GM23338 (cell line): ENCODE measurements around the gene CAMTA1. TPM values are rescaled to one million over a fixed set of nuclear protein-coding genes. Genes with fewer than 3 reads are reported as not detected.
A peak's percentile ranks its signal among the peaks of the same experiment; 100 is the strongest.

Source experiments
- ATAC-seq: fragments of 200-7000 bp; cut with Tn5 transposase; 3 replicates; pipeline ENCODE4 v1.9.1; 2020
- DNase-seq: peaks from one replicate; pipeline ENCODE4 v3.0.0-alpha.2; 2015; ENCODE audit warnings: low spot score
- H2AFZ ChIP-seq: fragments of 200-600 bp; sonication (generic); 2 replicates; pipeline ENCODE4 v1.8.0; 2016; ENCODE audit warnings: antibody characterized with exemption, mild to moderate bottlenecking, moderate library complexity
- H3F3A ChIP-seq: fragments of 200-600 bp; sonication (generic); replicated peaks from 2 replicates; pipeline ENCODE4 v1.8.0; 2017; ENCODE audit warnings: antibody characterized with exemption, mixed run types, low read depth
- H3K27ac ChIP-seq: fragments of 200-600 bp; sonication (generic); 2 replicates; pipeline ENCODE4 v1.6.1; 2016; ENCODE audit warnings: low read depth
- H3K27me3 ChIP-seq: fragments of 200-600 bp; sonication (generic); 2 replicates; pipeline ENCODE4 v1.8.0; 2016; ENCODE audit warnings: mild to moderate bottlenecking, mixed run types, moderate library complexity; ENCODE audit not compliant: insufficient read depth
- H3K36me3 ChIP-seq: fragments of 200-600 bp; sonication (generic); 2 replicates; pipeline ENCODE4 v1.8.0; 2016; ENCODE audit warnings: mild to moderate bottlenecking; ENCODE audit not compliant: insufficient read depth
- H3K4me1 ChIP-seq: fragments of 200-600 bp; sonication (generic); 2 replicates; pipeline ENCODE4 v1.8.0; 2016; ENCODE audit warnings: mild to moderate bottlenecking, moderate library complexity; ENCODE audit not compliant: insufficient read depth
- H3K4me2 ChIP-seq: fragments of 200-600 bp; sonication (generic); 2 replicates; pipeline ENCODE4 v1.7.1; 2017; ENCODE audit warnings: mixed run types
- H3K4me3 ChIP-seq: fragments of 200-600 bp; sonication (generic); 2 replicates; pipeline ENCODE4 v1.6.1; 2016; ENCODE audit warnings: mixed run types
- H3K79me2 ChIP-seq: fragments of 200-600 bp; sonication (generic); replicated peaks from 2 replicates; pipeline ENCODE4 v1.8.0; 2017; ENCODE audit warnings: mild to moderate bottlenecking; ENCODE audit not compliant: insufficient read depth
- H3K9me2 ChIP-seq: fragments of 200-600 bp; sonication (generic); 2 replicates; pipeline ENCODE4 v1.8.0; 2017; ENCODE audit not compliant: insufficient read depth
- H4K20me1 ChIP-seq: fragments of 200-600 bp; sonication (generic); replicated peaks from 2 replicates; pipeline ENCODE4 v1.8.0; 2017; ENCODE audit warnings: mild to moderate bottlenecking; ENCODE audit not compliant: insufficient read depth
- H3K27ac Mint-ChIP-seq: 2 replicates; pipeline ENCODE4 v1.8.0; 2020; ENCODE audit warnings: inconsistent platforms, mild to moderate bottlenecking, moderate library complexity, mixed read lengths
- H3K27me3 Mint-ChIP-seq: 3 replicates; pipeline ENCODE4 v1.8.0; 2022; ENCODE audit warnings: low read depth, mild to moderate bottlenecking, moderate library complexity, mixed read lengths, inconsistent platforms; ENCODE audit not compliant: insufficient read depth, poor library complexity
- H3K36me3 Mint-ChIP-seq: 3 replicates; pipeline ENCODE4 v1.8.0; 2021; ENCODE audit warnings: low read depth, mild to moderate bottlenecking, inconsistent platforms, moderate library complexity, mixed read lengths
- H3K4me1 Mint-ChIP-seq: 3 replicates; pipeline ENCODE4 v1.8.0; 2020; ENCODE audit warnings: mild to moderate bottlenecking, inconsistent platforms, mixed read lengths
- H3K4me3 Mint-ChIP-seq: 3 replicates; pipeline ENCODE4 v1.8.0; 2021; ENCODE audit warnings: moderate library complexity, mild to moderate bottlenecking, inconsistent platforms, mixed read lengths
- H3K9me3 Mint-ChIP-seq: 3 replicates; pipeline ENCODE4 v1.8.0; 2020; ENCODE audit warnings: moderate library complexity, mild to moderate bottlenecking, inconsistent platforms, mixed read lengths
- CREB1 ChIP-seq: fragments of 250-450 bp; sonication (Bioruptor Pico); IDR thresholded peaks from 2 replicates; pipeline ENCODE4 v1.5.0; 2020; ENCODE audit warnings: low read depth, mild to moderate bottlenecking, moderate library complexity
- CTCF ChIP-seq, 2 experiments: fragments of 200-600 bp in 1 of 2; sonication (generic) in 1 of 2; conservative IDR thresholded peaks; 2 replicates each; pipeline versions ENCODE4 v1.5.1 to v1.6.1; 2016 to 2017; ENCODE audit warnings: antibody characterized with exemption in 2 of 2, low read depth in 2 of 2, mild to moderate bottlenecking in 2 of 2, moderate library complexity in 1 of 2
- EZH2 ChIP-seq: fragments of 200-600 bp; sonication (generic); IDR thresholded peaks from one replicate; pipeline ENCODE4 v1.8.0; 2017; ENCODE audit warnings: antibody characterized with exemption, mild to moderate bottlenecking, low read depth; ENCODE audit not compliant: unreplicated experiment
- EZH2phosphoT487 ChIP-seq: fragments of 200-600 bp; sonication (generic); IDR thresholded peaks from one replicate; pipeline ENCODE4 v1.8.1; 2018; ENCODE audit warnings: antibody characterized with exemption; ENCODE audit not compliant: unreplicated experiment
- JUNB ChIP-seq: IDR thresholded peaks from one replicate; pipeline ENCODE4 v1.6.1; 2016; ENCODE audit warnings: antibody characterized with exemption; ENCODE audit not compliant: unreplicated experiment
- NANOG ChIP-seq: IDR thresholded peaks from 2 replicates; pipeline ENCODE4 v1.6.1; 2016; ENCODE audit warnings: antibody characterized with exemption, borderline replicate concordance
- ZNF331 ChIP-seq: fragments of 250-450 bp; sonication (Bioruptor Pico); IDR thresholded peaks from 2 replicates; pipeline ENCODE4 v1.5.0; 2020; ENCODE audit warnings: low read depth, mild to moderate bottlenecking, moderate library complexity
- polyA plus RNA-seq: library from polyadenylated mRNA; unstranded; fragments of >200 nt; fragmentation: Nextera tagmentation; extraction: Ambion mirVana; gene quantifications from 2 replicates; pipeline ENCODE4 v1.2.1, GENCODE V29; 2016
- total RNA-seq: library from RNA; depleted of rRNA; stranded (reverse); fragments of >200 nt; shearing (Covaris generic); gene quantifications from 2 replicates; pipeline ENCODE4 v1.2.3, GENCODE V29; 2014
- TF ChIP-seq, protein P1 (sequence below): fragments of 250-450 bp; sonication (Bioruptor Pico); IDR thresholded peaks from 2 replicates; pipeline ENCODE4 v1.5.0; 2020; ENCODE audit warnings: mild to moderate bottlenecking, moderate library complexity

The CAMTA1 gene
- total and polyA plus RNA-seq, 2 experiments from 2014 or later = 115 to 519 TPM

DNA sequence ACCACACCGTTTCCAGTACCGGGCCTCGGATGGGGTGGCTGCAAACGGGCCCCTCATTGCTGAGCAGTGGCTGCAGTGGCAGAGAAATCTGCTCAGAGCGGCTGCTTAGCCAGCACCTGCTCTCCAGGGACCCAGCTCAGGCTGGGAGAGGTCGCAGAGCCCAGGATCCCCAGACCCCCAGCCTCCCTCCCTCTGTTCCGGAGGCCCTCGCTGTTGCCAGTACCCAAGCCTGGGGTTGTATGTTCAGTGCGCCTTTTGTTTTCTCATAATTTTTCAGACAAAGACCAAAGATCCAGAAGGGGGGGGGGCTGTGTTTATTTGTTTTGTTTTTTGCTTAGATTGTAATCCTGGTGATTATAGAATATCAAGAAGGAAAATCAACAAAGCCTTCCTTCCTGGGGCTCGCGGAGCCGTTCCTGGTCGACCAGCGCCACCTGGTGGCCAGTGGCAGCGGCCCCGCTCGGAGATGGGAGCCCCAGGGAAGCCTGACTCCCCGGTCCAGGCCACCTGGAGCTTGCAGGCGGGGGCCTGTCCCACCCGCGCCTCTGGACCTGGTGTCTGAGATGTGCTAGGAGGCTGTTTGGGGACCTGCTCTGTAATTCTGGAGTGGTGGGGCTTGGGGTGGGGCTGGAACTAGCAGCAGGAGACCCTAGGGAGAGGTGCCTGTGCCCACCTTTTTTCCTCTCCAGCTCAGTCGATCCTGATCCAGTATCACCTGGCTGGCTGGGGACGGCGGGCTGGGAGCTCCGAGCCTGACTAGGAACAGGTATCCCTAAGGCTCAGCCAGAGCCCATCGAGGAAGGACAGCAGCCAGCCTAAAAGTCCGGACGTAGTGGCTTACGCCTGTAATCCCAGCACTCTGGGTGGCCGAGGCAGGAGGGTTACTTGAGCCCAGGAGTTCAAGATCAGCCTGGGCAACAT is 862.0 kb downstream of the CAMTA1 start:
- peak; percentile 69 for DNase-seq
- TF ChIP-seq JUNB (no peak), CTCF (conservative IDR thresholded peaks at IDR 0.05; ENCODE audit: low read depth in 2 of 2) (peak; percentile 93 to 94), EZH2phosphoT487 (no peak)
- Histone ChIP-seq H4K20me1 (no peaks in the 10 kb centered on the region), H2AFZ (0 out of 2 replicates have a peak overlapping the region, but pooled peaks have one; percentile 72), H3K4me2 (no peak overlapping the region), H3K9me2 (no peaks in the 10 kb centered on the region), H3K79me2 (no peaks in the 10 kb centered on the region), H3K36me3 (no peaks in the 10 kb centered on the region), H3K27me3 (no peaks in the 10 kb centered on the region), H3K4me1 (no peaks in the 10 kb centered on the region), H3K4me3 (no peak overlapping the region), H3K27ac (no peak overlapping the region), H3F3A (no peaks in the 10 kb centered on the region)
- peak; percentile 79 for ATAC-seq
- H3K27me3 Mint-ChIP-seq = peaks cover 5% of the 10 kb centered on the region
- peaks cover 11% of the 10 kb centered on the region for H3K4me1 Mint-ChIP-seq
- no peaks in the 10 kb centered on the region; the same call in 2 of the 3 replicates for H3K36me3 Mint-ChIP-seq
- no peak overlapping the region for H3K4me3 Mint-ChIP-seq
- no peak overlapping the region for H3K27ac Mint-ChIP-seq
- no peaks in the 10 kb centered on the region; the same call in 2 of the 3 replicates for H3K9me3 Mint-ChIP-seq

DNA sequence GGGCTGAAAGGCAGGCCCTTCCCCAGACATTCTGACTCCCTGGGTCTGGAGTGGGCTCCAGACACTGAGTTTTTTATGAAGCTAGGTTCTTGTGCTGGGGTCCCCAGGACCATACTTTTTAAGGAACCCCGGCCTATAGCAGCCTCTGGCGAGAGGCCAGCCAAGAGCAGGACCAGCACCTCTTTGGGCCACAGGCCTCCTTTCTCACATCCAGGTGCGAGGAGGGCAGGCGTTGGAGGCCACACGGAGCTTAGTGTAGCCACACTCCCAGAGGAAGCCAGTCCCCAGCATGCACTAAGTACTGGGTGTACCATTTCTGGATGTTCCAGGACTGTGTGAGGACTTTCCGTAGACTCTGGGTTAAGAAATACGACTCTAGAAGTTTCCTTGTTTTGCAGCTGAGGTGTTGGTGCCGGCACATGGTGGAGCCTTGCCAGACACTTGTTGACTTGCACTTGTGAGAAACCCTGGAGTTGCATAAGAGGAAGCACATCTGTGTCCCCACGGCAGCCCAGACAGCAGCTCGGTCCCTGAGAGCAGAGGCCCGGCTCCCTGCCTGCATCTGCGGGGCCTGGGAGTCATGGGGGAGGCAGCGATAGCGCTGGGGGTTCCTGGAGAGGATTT is 863.6 kb downstream of the CAMTA1 start:
- Histone ChIP-seq H3K4me1 (no peaks in the 10 kb centered on the region), H3K4me3 (no peak overlapping the region), H3K36me3 (no peaks in the 10 kb centered on the region), H3K27me3 (no peaks in the 10 kb centered on the region), H3K9me2 (no peaks in the 10 kb centered on the region), H4K20me1 (no peaks in the 10 kb centered on the region), H2AFZ (no peak overlapping the region), H3K79me2 (no peaks in the 10 kb centered on the region), H3K27ac (no peak overlapping the region), H3F3A (no peaks in the 10 kb centered on the region), H3K4me2 (no peak overlapping the region)
- peaks cover 4% of the 10 kb centered on the region for H3K4me1 Mint-ChIP-seq
- TF ChIP-seq NANOG (no peak), CREB1 (no peak), EZH2 (no peak), ZNF331 (CRISPR knock-in tag) (no peak), CTCF (conservative IDR thresholded peaks at IDR 0.05; ENCODE audit: low read depth in 2 of 2) (no peak)
- TF ChIP-seq, protein P1, sequence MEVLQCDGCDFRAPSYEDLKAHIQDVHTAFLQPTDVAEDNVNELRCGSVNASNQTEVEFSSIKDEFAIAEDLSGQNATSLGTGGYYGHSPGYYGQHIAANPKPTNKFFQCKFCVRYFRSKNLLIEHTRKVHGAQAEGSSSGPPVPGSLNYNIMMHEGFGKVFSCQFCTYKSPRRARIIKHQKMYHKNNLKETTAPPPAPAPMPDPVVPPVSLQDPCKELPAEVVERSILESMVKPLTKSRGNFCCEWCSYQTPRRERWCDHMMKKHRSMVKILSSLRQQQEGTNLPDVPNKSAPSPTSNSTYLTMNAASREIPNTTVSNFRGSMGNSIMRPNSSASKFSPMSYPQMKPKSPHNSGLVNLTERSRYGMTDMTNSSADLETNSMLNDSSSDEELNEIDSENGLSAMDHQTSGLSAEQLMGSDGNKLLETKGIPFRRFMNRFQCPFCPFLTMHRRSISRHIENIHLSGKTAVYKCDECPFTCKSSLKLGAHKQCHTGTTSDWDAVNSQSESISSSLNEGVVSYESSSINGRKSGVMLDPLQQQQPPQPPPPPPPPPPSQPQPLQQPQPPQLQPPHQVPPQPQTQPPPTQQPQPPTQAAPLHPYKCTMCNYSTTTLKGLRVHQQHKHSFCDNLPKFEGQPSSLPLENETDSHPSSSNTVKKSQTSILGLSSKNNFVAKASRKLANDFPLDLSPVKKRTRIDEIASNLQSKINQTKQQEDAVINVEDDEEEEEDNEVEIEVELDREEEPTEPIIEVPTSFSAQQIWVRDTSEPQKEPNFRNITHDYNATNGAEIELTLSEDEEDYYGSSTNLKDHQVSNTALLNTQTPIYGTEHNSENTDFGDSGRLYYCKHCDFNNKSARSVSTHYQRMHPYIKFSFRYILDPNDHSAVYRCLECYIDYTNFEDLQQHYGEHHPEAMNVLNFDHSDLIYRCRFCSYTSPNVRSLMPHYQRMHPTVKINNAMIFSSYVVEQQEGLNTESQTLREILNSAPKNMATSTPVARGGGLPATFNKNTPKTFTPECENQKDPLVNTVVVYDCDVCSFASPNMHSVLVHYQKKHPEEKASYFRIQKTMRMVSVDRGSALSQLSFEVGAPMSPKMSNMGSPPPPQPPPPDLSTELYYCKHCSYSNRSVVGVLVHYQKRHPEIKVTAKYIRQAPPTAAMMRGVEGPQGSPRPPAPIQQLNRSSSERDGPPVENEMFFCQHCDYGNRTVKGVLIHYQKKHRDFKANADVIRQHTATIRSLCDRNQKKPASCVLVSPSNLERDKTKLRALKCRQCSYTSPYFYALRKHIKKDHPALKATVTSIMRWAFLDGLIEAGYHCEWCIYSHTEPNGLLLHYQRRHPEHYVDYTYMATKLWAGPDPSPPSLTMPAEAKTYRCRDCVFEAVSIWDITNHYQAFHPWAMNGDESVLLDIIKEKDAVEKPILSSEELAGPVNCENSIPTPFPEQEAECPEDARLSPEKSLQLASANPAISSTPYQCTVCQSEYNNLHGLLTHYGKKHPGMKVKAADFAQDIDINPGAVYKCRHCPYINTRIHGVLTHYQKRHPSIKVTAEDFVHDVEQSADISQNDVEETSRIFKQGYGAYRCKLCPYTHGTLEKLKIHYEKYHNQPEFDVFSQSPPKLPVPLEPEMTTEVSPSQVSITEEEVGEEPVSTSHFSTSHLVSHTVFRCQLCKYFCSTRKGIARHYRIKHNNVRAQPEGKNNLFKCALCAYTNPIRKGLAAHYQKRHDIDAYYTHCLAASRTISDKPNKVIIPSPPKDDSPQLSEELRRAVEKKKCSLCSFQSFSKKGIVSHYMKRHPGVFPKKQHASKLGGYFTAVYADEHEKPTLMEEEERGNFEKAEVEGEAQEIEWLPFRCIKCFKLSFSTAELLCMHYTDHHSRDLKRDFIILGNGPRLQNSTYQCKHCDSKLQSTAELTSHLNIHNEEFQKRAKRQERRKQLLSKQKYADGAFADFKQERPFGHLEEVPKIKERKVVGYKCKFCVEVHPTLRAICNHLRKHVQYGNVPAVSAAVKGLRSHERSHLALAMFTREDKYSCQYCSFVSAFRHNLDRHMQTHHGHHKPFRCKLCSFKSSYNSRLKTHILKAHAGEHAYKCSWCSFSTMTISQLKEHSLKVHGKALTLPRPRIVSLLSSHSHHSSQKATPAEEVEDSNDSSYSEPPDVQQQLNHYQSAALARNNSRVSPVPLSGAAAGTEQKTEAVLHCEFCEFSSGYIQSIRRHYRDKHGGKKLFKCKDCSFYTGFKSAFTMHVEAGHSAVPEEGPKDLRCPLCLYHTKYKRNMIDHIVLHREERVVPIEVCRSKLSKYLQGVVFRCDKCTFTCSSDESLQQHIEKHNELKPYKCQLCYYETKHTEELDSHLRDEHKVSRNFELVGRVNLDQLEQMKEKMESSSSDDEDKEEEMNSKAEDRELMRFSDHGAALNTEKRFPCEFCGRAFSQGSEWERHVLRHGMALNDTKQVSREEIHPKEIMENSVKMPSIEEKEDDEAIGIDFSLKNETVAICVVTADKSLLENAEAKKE (CRISPR knock-in tag) = no peak
- no peak overlapping the region for H3K27ac Mint-ChIP-seq
- H3K27me3 Mint-ChIP-seq = peaks cover 5% of the 10 kb centered on the region
- H3K9me3 Mint-ChIP-seq = no peaks in the 10 kb centered on the region; the same call in 2 of the 3 replicates
- no peak for ATAC-seq
- H3K36me3 Mint-ChIP-seq = no peaks in the 10 kb centered on the region; the same call in 2 of the 3 replicates
- no peak overlapping the region for H3K4me3 Mint-ChIP-seq
- DNase-seq = no peak
